Measurements from ENCODE around the gene RAF1.
"Not testable (repeated sequence)": the region's sequence is repeated elsewhere in the genome, so short reads cannot be mapped to it uniquely, and the experiment has no call there.

The RAF1 gene

GRCh38 chr3:12640853-12641252 lies 23.1 kb downstream of the RAF1 start:
- H3K27ac ChIP-seq (ENCODE audit: low read depth, low read length); H3K4me3 ChIP-seq (ENCODE audit: low read depth, low read length); H3K27me3 ChIP-seq (ENCODE audit: insufficient read depth, low read length); H3K36me3 ChIP-seq (ENCODE audit: insufficient read depth, low read length); H2AFZ ChIP-seq (ENCODE audit: low read length, unreplicated experiment): not testable (repeated sequence)
- Histone ChIP-seq H3K79me2 (ENCODE audit: control insufficient read depth, insufficient read depth, low read length, unreplicated experiment) (peaks cover 82% of the 10 kb centered on the region), H3K4me1 (ENCODE audit: control insufficient read depth, insufficient read depth, low read length, unreplicated experiment) (peaks cover 24% of the 10 kb centered on the region)

GRCh38 chr3:12638105-12638504 lies 25.8 kb downstream of the RAF1 start:
- no peaks in the 10 kb centered on the region for H3K27me3 ChIP-seq (ENCODE audit: insufficient read depth, low read length)
- H3K79me2 ChIP-seq (ENCODE audit: control insufficient read depth, insufficient read depth, low read length, unreplicated experiment), result peaks cover 77% of the 10 kb centered on the region
- H3K36me3 ChIP-seq (ENCODE audit: insufficient read depth, low read length), result no peaks in the 10 kb centered on the region
- H3K27ac ChIP-seq (ENCODE audit: low read depth, low read length), result no peak overlapping the region
- H3K4me1 ChIP-seq (ENCODE audit: control insufficient read depth, insufficient read depth, low read length, unreplicated experiment), result peaks cover 4% of the 10 kb centered on the region
- no peak overlapping the region for H2AFZ ChIP-seq (ENCODE audit: low read length, unreplicated experiment)
- H3K4me3 ChIP-seq (ENCODE audit: low read depth, low read length), result no peak overlapping the region

GRCh38 chr3:12633108-12633507 lies 30.8 kb downstream of the RAF1 start:
- Histone ChIP-seq H3K79me2 (ENCODE audit: control insufficient read depth, insufficient read depth, low read length, unreplicated experiment) (peaks cover 89% of the 10 kb centered on the region), H2AFZ (ENCODE audit: low read length, unreplicated experiment) (no peak overlapping the region), H3K36me3 (ENCODE audit: insufficient read depth, low read length) (no peaks in the 10 kb centered on the region), H3K27ac (ENCODE audit: low read depth, low read length) (no peak overlapping the region), H3K27me3 (ENCODE audit: insufficient read depth, low read length) (no peaks in the 10 kb centered on the region), H3K4me3 (ENCODE audit: low read depth, low read length) (no peak overlapping the region), H3K4me1 (ENCODE audit: control insufficient read depth, insufficient read depth, low read length, unreplicated experiment) (peaks cover 18% of the 10 kb centered on the region)

GRCh38 chr3:12632523-12632922 lies 31.4 kb downstream of the RAF1 start:
- no peaks in the 10 kb centered on the region for H3K36me3 ChIP-seq (ENCODE audit: insufficient read depth, low read length)
- peaks cover 89% of the 10 kb centered on the region for H3K79me2 ChIP-seq (ENCODE audit: control insufficient read depth, insufficient read depth, low read length, unreplicated experiment)
- no peaks in the 10 kb centered on the region for H3K27me3 ChIP-seq (ENCODE audit: insufficient read depth, low read length)
- no peak overlapping the region for H2AFZ ChIP-seq (ENCODE audit: low read length, unreplicated experiment)
- peaks cover 18% of the 10 kb centered on the region for H3K4me1 ChIP-seq (ENCODE audit: control insufficient read depth, insufficient read depth, low read length, unreplicated experiment)
- no peak overlapping the region for H3K27ac ChIP-seq (ENCODE audit: low read depth, low read length)
- no peak overlapping the region for H3K4me3 ChIP-seq (ENCODE audit: low read depth, low read length)

GRCh38 chr3:12630843-12631242 lies 33.1 kb downstream of the RAF1 start:
- not testable (repeated sequence) for H3K4me3 ChIP-seq (ENCODE audit: low read depth, low read length); H3K27ac ChIP-seq (ENCODE audit: low read depth, low read length); H3K36me3 ChIP-seq (ENCODE audit: insufficient read depth, low read length); H2AFZ ChIP-seq (ENCODE audit: low read length, unreplicated experiment); H3K27me3 ChIP-seq (ENCODE audit: insufficient read depth, low read length)
- Histone ChIP-seq H3K4me1 (ENCODE audit: control insufficient read depth, insufficient read depth, low read length, unreplicated experiment) (peaks cover 20% of the 10 kb centered on the region), H3K79me2 (ENCODE audit: control insufficient read depth, insufficient read depth, low read length, unreplicated experiment) (peaks cover 87% of the 10 kb centered on the region)

- H3K4me3 ChIP-seq (ENCODE audit: low read depth, low read length), result no peak overlapping the region
- H3K27ac ChIP-seq (ENCODE audit: low read depth, low read length), result no peak overlapping the region
- no peaks in the 10 kb centered on the region for H3K27me3 ChIP-seq (ENCODE audit: insufficient read depth, low read length)
- peaks cover 20% of the 10 kb centered on the region for H3K4me1 ChIP-seq (ENCODE audit: control insufficient read depth, insufficient read depth, low read length, unreplicated experiment)
- no peak overlapping the region for H2AFZ ChIP-seq (ENCODE audit: low read length, unreplicated experiment)
- peaks cover 92% of the 10 kb centered on the region for H3K79me2 ChIP-seq (ENCODE audit: control insufficient read depth, insufficient read depth, low read length, unreplicated experiment)
- H3K36me3 ChIP-seq (ENCODE audit: insufficient read depth, low read length), result no peaks in the 10 kb centered on the region
Measured at GRCh38 chr3:12630292-12630691, 33.6 kb downstream of the RAF1 start.

GRCh38 chr3:12629560-12629959 lies 34.4 kb downstream of the RAF1 start:
- Histone ChIP-seq H3K79me2 (ENCODE audit: control insufficient read depth, insufficient read depth, low read length, unreplicated experiment) (peaks cover 91% of the 10 kb centered on the region), H3K27me3 (ENCODE audit: insufficient read depth, low read length) (no peaks in the 10 kb centered on the region), H3K4me1 (ENCODE audit: control insufficient read depth, insufficient read depth, low read length, unreplicated experiment) (peaks cover 20% of the 10 kb centered on the region), H3K36me3 (ENCODE audit: insufficient read depth, low read length) (no peaks in the 10 kb centered on the region), H3K4me3 (ENCODE audit: low read depth, low read length) (no peak overlapping the region), H2AFZ (ENCODE audit: low read length, unreplicated experiment) (no peak overlapping the region), H3K27ac (ENCODE audit: low read depth, low read length) (no peak overlapping the region)

GRCh38 chr3:12628813-12629212 lies 35.1 kb downstream of the RAF1 start:
- peaks cover 20% of the 10 kb centered on the region for H3K4me1 ChIP-seq (ENCODE audit: control insufficient read depth, insufficient read depth, low read length, unreplicated experiment)
- no peak overlapping the region for H3K4me3 ChIP-seq (ENCODE audit: low read depth, low read length)
- peaks cover 91% of the 10 kb centered on the region for H3K79me2 ChIP-seq (ENCODE audit: control insufficient read depth, insufficient read depth, low read length, unreplicated experiment)
- H3K27ac ChIP-seq (ENCODE audit: low read depth, low read length), result no peak overlapping the region
- no peaks in the 10 kb centered on the region for H3K36me3 ChIP-seq (ENCODE audit: insufficient read depth, low read length)
- no peaks in the 10 kb centered on the region for H3K27me3 ChIP-seq (ENCODE audit: insufficient read depth, low read length)
- no peak overlapping the region for H2AFZ ChIP-seq (ENCODE audit: low read length, unreplicated experiment)

GRCh38 chr3:12627370-12627769 lies 36.5 kb downstream of the RAF1 start:
- no peaks in the 10 kb centered on the region for H3K36me3 ChIP-seq (ENCODE audit: insufficient read depth, low read length)
- H3K27ac ChIP-seq (ENCODE audit: low read depth, low read length), result no peak overlapping the region
- peaks cover 20% of the 10 kb centered on the region for H3K4me1 ChIP-seq (ENCODE audit: control insufficient read depth, insufficient read depth, low read length, unreplicated experiment)
- no peaks in the 10 kb centered on the region for H3K27me3 ChIP-seq (ENCODE audit: insufficient read depth, low read length)
- peaks cover 91% of the 10 kb centered on the region for H3K79me2 ChIP-seq (ENCODE audit: control insufficient read depth, insufficient read depth, low read length, unreplicated experiment)
- H2AFZ ChIP-seq (ENCODE audit: low read length, unreplicated experiment), result no peak overlapping the region
- no peak overlapping the region for H3K4me3 ChIP-seq (ENCODE audit: low read depth, low read length)

- H2AFZ ChIP-seq (ENCODE audit: low read length, unreplicated experiment); H3K36me3 ChIP-seq (ENCODE audit: insufficient read depth, low read length); H3K27ac ChIP-seq (ENCODE audit: low read depth, low read length); H3K4me3 ChIP-seq (ENCODE audit: low read depth, low read length); H3K27me3 ChIP-seq (ENCODE audit: insufficient read depth, low read length): not testable (repeated sequence)
- Histone ChIP-seq H3K4me1 (ENCODE audit: control insufficient read depth, insufficient read depth, low read length, unreplicated experiment) (peaks cover 14% of the 10 kb centered on the region), H3K79me2 (ENCODE audit: control insufficient read depth, insufficient read depth, low read length, unreplicated experiment) (peaks cover 90% of the 10 kb centered on the region)
Measured at GRCh38 chr3:12624964-12625363, 39.0 kb downstream of the RAF1 start.

GRCh38 chr3:12624056-12624455 lies 39.9 kb downstream of the RAF1 start:
- H2AFZ ChIP-seq (ENCODE audit: low read length, unreplicated experiment), result no peak overlapping the region
- no peaks in the 10 kb centered on the region for H3K27me3 ChIP-seq (ENCODE audit: insufficient read depth, low read length)
- no peaks in the 10 kb centered on the region for H3K36me3 ChIP-seq (ENCODE audit: insufficient read depth, low read length)
- H3K4me3 ChIP-seq (ENCODE audit: low read depth, low read length), result no peak overlapping the region
- H3K27ac ChIP-seq (ENCODE audit: low read depth, low read length), result no peak overlapping the region
- peaks cover 88% of the 10 kb centered on the region for H3K79me2 ChIP-seq (ENCODE audit: control insufficient read depth, insufficient read depth, low read length, unreplicated experiment)
- peaks cover 5% of the 10 kb centered on the region for H3K4me1 ChIP-seq (ENCODE audit: control insufficient read depth, insufficient read depth, low read length, unreplicated experiment)
